ENCODE results near the gene PDZD2.
"Not testable (repeated sequence)": the region's sequence is repeated elsewhere in the genome, so short reads cannot be mapped to it uniquely, and the experiment has no call there.

Gene PDZD2

DNA sequence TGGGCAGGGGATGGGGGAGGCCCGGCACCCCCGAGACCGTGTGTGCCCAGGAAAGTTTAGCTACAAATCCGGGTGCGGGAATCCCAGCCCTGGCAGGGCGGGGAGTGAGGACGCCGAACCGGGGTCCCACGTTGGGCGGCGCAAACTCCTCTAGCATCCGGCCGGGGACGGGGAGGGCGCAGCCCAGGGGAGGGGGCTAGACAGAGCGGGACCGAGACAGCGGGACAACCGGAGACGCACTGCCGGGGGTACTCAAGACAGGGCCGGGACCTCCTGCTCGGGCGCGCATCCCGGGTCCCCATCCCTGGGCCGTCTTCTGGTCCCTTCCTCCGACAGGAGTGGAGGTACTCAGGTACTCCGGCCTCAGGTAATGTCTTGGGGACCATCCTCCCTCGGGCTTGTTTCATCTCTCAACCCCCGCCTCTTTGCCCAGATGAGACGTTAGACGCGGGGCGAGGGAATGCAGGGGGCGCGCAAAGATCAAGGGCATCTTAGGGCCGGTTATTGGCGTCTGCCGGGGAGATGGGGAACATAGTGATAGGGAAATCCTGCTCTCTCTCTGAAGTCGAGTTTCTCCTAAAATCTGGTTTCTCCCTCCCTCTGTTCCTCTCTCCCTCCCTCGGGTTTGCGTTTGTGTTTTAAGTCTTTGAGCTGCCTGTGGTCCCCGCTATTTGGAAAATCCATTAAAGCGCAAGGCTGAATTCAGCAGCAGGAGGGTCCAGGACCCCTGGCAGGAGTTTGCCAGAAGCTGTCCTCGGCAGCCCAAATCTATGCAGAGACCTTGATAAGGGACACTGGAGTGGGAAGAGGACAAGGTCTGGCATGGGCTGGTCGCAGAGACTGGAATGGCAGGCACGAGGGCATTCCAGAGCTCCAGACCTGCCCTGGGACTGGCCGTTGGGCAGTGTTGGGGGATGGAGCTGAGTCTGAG, 815 bp downstream of the PDZD2 start:
- DNase-seq, result no peak

GRCh38 chr5:31640573-31640972, 1.6 kb downstream of the PDZD2 start:
- DNase-seq, result no peak

DNA sequence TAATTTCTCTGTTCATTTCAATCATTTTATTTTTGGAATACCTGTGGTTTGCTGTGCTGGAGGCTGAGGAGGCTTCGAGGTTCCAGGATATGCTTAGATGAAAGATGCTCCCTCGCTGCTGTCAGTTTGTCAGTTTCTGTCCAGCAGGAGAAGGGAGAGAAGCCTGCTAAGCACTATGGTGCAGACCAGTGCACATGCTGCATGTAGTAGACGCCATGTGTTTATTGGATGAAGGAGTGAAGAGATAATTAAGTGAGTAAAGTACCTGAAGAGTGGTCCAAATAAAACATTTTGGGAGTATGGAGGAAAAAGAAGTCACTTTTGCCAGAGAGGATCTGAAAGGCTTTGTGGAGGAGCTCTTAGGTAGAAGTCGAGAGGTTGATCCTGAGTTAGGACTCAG, 2.1 kb downstream of the PDZD2 start:
- DNase-seq, result no peak

GRCh38 chr5:31641575-31641974, 2.6 kb downstream of the PDZD2 start:
- DNase-seq, result no peak

DNA sequence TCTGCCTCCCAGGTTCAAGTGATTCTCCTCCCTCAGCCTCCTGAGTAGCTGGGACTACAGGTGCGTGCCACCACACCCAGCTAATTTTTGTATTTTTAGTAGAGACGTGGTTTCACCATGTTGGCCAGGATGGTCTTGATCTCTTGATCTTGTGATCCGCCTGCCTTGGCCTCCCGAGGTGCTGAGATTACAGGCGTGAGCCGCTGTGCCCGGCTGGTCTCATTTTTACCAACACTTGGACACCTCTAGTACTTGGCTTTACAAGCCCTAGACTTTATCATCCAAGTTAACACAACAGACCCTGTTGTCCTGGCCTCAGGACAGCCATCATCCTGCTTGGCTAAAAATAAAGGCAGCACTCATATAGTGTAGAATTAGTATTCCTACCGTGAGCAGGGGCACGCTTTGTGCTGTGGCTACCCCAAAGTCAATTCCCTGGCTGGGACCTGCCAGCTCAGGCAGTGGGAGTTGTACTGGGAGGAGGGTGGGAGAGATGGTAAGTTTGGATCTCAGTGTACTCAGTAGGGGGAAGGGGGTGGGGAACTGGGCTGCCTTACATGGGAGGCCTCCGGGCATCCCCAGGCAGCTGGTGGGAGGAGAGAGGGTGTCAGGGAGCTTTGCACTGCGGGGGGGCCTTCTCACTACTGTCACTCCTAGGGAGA, 6.6 kb downstream of the PDZD2 start:
- no peak for DNase-seq

DNA sequence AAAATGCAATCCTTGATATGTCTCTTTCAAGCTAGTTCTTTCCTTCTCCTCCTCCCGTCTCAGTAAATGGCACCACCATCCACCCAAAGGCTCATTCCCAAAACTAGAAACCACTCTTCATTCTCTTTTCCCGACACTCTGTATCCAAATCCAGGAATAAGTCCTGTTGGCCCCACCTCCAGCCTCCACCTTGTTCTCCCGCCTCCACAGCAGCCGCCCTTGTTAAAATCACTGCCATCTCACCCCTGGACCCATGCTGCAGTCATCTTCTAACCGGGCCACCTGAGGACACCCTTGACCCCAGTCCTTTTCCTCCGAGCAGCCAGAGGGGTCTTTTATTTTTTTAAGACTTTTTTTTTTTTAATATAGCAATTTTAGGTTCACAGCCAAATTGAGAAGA, 9.4 kb downstream of the PDZD2 start:
- no peak for DNase-seq

- no peak for DNase-seq
Measured at GRCh38 chr5:31651241-31651640, 12.3 kb downstream of the PDZD2 start.

DNA sequence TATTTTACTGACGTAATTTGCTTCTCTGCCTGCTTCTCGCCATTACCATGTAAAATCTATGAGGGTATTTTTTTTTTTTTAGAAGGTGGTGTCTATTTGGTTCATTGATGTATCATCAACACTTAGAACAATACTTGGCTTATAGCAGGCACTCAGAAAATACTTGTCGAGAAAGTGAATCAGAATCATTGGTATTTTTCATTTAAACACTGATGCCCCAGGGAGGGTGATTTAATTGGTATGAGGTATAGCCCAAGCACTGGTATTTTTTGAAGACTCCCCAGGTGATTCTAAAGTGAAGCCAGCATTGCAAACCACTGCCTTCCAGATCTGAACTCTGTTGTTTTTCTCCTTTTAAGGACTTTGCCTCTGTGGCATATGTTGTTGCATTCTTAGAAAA, 16.6 kb downstream of the PDZD2 start:
- DNase-seq, result no peak

DNA sequence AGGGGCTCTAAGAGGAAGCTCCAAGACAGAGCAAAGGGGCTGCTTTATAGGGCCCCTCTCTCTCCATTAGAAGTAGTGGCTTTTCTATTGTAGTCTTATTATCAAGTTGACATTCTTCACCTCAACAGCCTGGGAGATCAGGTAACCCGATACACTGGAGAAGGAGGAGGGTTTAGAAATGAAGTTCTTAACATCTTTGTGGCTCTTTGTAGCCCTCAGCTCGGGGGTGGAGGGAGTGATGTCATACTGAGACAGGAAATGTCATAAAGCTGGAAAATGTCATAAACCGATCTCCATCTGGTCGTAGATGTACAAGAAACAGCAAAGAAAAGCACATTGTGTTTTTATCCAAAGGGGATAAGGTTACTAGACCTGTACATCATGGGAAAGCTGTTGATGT, 17.9 kb downstream of the PDZD2 start:
- DNase-seq, result no peak

GRCh38 chr5:31657315-31657979, 18.5 kb downstream of the PDZD2 start:
- DNase-seq, result no peak

DNA sequence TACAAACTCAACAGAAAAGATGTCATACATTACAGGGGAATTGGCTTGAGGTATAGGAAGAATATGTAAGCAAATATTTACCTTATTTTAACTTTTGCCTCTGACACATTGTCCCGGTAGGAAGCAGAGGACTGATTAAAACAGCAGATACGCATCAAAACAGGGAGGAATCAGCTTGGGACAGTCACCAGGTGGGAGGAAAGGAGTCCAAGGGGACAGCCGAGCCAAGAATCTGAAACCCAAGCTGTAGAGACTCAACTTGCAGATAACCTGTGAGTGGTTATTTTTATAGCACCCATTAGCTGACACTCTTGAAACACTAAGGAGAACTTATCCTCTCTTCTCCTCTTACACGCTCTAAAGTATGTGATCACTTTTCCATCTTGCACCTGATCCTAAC, 22.3 kb downstream of the PDZD2 start:
- DNase-seq, result no peak

GRCh38 chr5:31663519-31663918, 24.6 kb downstream of the PDZD2 start:
- DNase-seq, result no peak

- no peak for DNase-seq
Measured at GRCh38 chr5:31664566-31664965, 25.6 kb downstream of the PDZD2 start.

GRCh38 chr5:31671339-31671741, 32.4 kb downstream of the PDZD2 start:
- no peak for DNase-seq

GRCh38 chr5:31674371-31674951, 35.5 kb downstream of the PDZD2 start:
- DNase-seq, result no peak

DNA sequence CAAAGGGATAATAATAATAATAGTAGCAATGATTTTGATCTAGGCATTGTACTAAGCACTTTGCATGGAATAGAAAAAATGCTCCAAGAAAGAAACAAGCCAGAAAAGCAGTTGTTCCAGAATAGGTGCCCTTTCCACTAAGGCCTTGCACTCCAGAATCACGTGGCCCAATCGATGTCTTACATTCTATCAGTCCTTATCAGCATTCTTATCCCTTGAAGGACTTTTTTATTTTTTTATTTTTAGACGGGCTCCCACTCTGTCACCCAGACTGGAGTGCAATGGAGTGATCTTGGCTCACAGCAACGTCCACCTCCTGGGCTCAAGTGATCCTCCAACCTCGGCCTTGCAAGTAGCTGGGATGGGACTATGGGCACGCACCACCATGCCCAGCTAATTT, 36.5 kb downstream of the PDZD2 start:
- no peak for DNase-seq

- DNase-seq, result no peak
Measured at GRCh38 chr5:31678180-31678579, 39.2 kb downstream of the PDZD2 start.

GRCh38 chr5:31680528-31680927, 41.6 kb downstream of the PDZD2 start:
- DNase-seq, result no peak

GRCh38 chr5:31682025-31682424, 43.1 kb downstream of the PDZD2 start:
- no peak for DNase-seq

DNA sequence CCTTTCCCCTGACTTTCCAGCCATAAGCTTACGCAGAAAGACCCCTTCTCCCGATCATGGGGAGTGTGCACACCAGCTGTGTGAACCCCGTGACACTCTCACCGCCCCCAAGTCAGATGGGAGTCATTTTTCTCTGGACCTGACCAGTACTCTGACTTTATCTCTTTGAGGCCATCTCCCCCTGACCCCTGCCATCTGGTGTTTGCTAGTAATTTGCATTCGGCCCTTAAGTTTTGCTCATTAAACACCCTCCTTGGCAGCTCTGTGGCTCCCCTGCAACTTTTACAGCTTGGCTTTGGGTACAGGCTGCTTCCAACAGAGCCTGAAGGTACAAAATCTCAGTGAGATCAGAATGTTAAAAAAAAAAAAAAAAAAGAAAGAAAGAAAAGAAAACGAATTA, 43.9 kb downstream of the PDZD2 start:
- DNase-seq, result no peak

GRCh38 chr5:31688515-31689092, 49.7 kb downstream of the PDZD2 start:
- no peak for DNase-seq

DNA sequence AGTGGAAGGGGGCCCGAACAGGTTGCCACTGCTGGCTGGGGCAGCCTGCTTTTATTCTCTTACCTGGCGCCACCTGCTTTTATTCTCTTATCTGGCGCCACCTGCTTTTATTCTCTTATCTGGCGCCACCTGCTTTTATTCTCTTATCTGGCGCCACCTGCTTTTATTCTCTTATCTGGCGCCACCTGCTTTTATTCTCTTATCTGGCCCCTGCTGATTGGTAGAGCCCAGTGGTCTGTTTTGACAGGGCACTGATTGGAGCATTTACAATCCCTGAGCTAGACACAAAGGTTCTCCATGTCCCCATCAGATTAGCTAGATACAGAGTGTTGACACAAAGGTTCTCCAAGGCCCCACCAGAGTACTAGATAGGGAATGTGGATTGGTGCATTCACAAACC, 52.5 kb downstream of the PDZD2 start:
- not testable (repeated sequence) for DNase-seq

DNA sequence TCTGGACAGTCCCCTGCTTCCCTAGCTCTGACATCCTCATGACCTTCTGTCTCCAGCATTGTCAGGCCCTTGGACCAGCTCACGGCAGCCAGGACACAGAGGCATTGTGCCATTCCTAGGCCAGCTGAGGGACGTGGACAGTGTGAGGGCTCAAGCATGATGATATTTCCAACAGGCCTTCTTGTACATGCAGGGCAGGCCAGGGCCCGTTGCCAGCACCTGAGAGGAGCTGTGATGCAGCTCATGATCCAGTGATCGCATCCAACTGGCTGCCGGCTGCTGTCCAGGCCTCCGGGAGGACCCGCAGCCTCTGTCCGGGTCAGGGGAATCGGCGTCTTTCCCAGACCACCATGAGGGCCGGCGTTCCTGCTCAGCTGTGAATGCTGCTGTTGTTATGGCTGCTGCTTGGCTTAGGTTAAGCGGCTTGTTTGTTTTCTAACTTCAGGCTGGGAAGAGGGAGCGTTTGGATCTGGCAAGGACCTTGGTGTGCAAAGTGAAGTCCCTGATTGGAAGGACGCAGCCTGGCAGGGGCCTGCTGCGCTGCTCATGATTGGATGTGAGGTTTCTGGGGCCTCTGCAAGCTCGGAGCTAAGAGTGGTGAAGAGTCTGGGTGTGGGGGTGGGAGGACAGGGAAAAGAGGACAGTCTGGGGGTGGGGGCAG, 53.8 kb downstream of the PDZD2 start:
- no peak for DNase-seq
